ENCODE measurements around the gene UBQLN3.

The UBQLN3 gene

GRCh38 chr11:5508605-5509004, 1.2 kb downstream of the UBQLN3 start:
- ChIA-PET POLR2A (ENCODE audit: low non-redundant PET) (no interaction called here), CTCF (no interaction called here)
- no peak overlapping the region for H3K27ac ChIP-seq
- DNase-seq (ENCODE audit: low spot score) = no peak
- no peak for TF ChIP-seq CTCF (conservative IDR thresholded peaks at IDR 0.05; ENCODE audit: low read depth)

GRCh38 chr11:5507933-5508305, 1.8 kb downstream of the UBQLN3 start:
- ChIA-PET CTCF (no interaction called here), POLR2A (ENCODE audit: low non-redundant PET) (no interaction called here)
- H3K27ac ChIP-seq = no peak overlapping the region
- DNase-seq (ENCODE audit: low spot score) = no peak
- TF ChIP-seq CTCF (conservative IDR thresholded peaks at IDR 0.05; ENCODE audit: low read depth) = no peak

GRCh38 chr11:5507177-5507932, 2.4 kb downstream of the UBQLN3 start:
- ChIA-PET POLR2A (ENCODE audit: low non-redundant PET) (no interaction called here), CTCF (no interaction called here)
- H3K27ac ChIP-seq = no peak overlapping the region
- DNase-seq (ENCODE audit: low spot score) = no peak
- TF ChIP-seq CTCF (conservative IDR thresholded peaks at IDR 0.05; ENCODE audit: low read depth) = no peak

- no peak overlapping the region for H3K27ac ChIP-seq
- CTCF ChIA-PET = no interaction called here
- DNase-seq (ENCODE audit: low spot score) = no peak
- POLR2A ChIA-PET (ENCODE audit: low non-redundant PET) = no interaction called here
- no peak for TF ChIP-seq CTCF (conservative IDR thresholded peaks at IDR 0.05; ENCODE audit: low read depth)
These were observed 4.3 kb downstream of the UBQLN3 start for GRCh38 chr11:5505363-5506048.

- no peak overlapping the region for H3K27ac ChIP-seq
- no peak for TF ChIP-seq CTCF (conservative IDR thresholded peaks at IDR 0.05; ENCODE audit: low read depth)
- POLR2A ChIA-PET (ENCODE audit: low non-redundant PET) = no interaction called here
- DNase-seq (ENCODE audit: low spot score) = no peak
- CTCF ChIA-PET = no interaction called here
These were observed 5.3 kb downstream of the UBQLN3 start for GRCh38 chr11:5504403-5504921.

- DNase-seq (ENCODE audit: low spot score) = no peak
- POLR2A ChIA-PET (ENCODE audit: low non-redundant PET) = no interaction called here
These were observed 9.4 kb downstream of the UBQLN3 start for GRCh38 chr11:5500393-5500801.

More at GRCh38 chr11:5500393-5500801, 9.4 kb downstream of the UBQLN3 start:
- no peak overlapping the region for H3K27ac ChIP-seq
- no peak for TF ChIP-seq CTCF (conservative IDR thresholded peaks at IDR 0.05; ENCODE audit: low read depth)
- CTCF ChIA-PET = no interaction called here
